ENCODE data around the gene PPP1R10.

- TF ChIP-seq CTCF (IDR thresholded peaks at IDR 0.05): no peak
- no peak for TF ChIP-seq ZFX (IDR thresholded peaks at IDR 0.05; ENCODE audit: borderline replicate concordance)
Measured at GRCh38 chr6:30635834-30636233, 18.8 kb upstream of the PPP1R10 start.

Measured in 22Rv1 (cell line).